B cell (primary cell): ENCODE data around the gene ABLIM1. TPM values are rescaled to one million over a fixed set of nuclear protein-coding genes. Genes with fewer than 3 reads are reported as not detected.

Source experiments
- ATAC-seq: fragments of 200-7000 bp; cut with Tn5 transposase; one replicate; pipeline ENCODE4 v1.10.0; 2021; ENCODE audit warnings: low read depth, mild to moderate bottlenecking, moderate number of reproducible peaks, moderate library complexity
- CTCF ChIA-PET: fragments of 350-600 bp; sonication (Branson Sonifier 250); formaldehyde crosslinking; loops from one replicate; lab custom pipeline; 2021; ENCODE audit warnings: antibody characterized with exemption, inconsistent platforms; lab: Charles Lee
- POLR2A ChIA-PET: fragments of 350-600 bp; sonication (Branson Sonifier 250); formaldehyde crosslinking; loops from one replicate; lab custom pipeline; 2021; ENCODE audit warnings: antibody characterized with exemption; lab: Charles Lee
- DNase-seq: peaks from one replicate; pipeline ENCODE4 v3.0.0; 2013
- H2AFZ ChIP-seq: 2 replicates; pipeline ENCODE4 v1.6.1; 2012; ENCODE audit warnings: mild to moderate bottlenecking, low read depth, low read length; ENCODE audit not compliant: insufficient read depth, poor library complexity, severe bottlenecking
- H3K27ac ChIP-seq, 2 donors: 1 replicate in 1 of 2; 2 replicates in 1 of 2; pipeline ENCODE4 v1.5.1; 2012 to 2013; ENCODE audit warnings: low read length in 2 of 2, mild to moderate bottlenecking in 2 of 2, moderate library complexity in 1 of 2
- H3K27me3 ChIP-seq, 4 experiments: fragments of 200-600 bp in 1 of 4; sonication (generic) in 1 of 4; replicated peaks in 1 of 4; 1 replicate in 2 of 4; 2 replicates in 2 of 4; pipeline versions ENCODE4 v1.6.1 to v1.7.0; 2013 to 2016; ENCODE audit warnings: low read length in 3 of 4, mild to moderate bottlenecking in 2 of 4, mixed read lengths in 1 of 4, moderate library complexity in 1 of 4; ENCODE audit not compliant: insufficient read depth in 4 of 4, control insufficient read depth in 3 of 4; ENCODE audit errors: control extremely low read depth in 1 of 4
- H3K36me3 ChIP-seq, 2 experiments: replicated peaks in 1 of 2; 1 replicate in 1 of 2; 2 replicates in 1 of 2; pipeline versions ENCODE4 v1.6.1 to v1.7.1; 2013; ENCODE audit warnings: low read length in 1 of 2; ENCODE audit not compliant: insufficient read depth in 2 of 2, control insufficient read depth in 1 of 2; ENCODE audit errors: control extremely low read depth in 1 of 2, extremely low read depth in 1 of 2
- H3K4me1 ChIP-seq, 2 donors: fragments of 200-600 bp in 1 of 2; sonication (generic) in 1 of 2; 1 replicate in 1 of 2; 2 replicates in 1 of 2; pipeline versions ENCODE4 v1.5.1 to v1.6.1; 2013 to 2017; ENCODE audit warnings: low read length in 2 of 2; ENCODE audit not compliant: control insufficient read depth in 2 of 2, insufficient read depth in 2 of 2
- H3K4me2 ChIP-seq: replicated peaks from 2 replicates; pipeline ENCODE3; 2012; ENCODE audit warnings: mild to moderate bottlenecking, low read depth, low read length; ENCODE audit not compliant: poor library complexity, severe bottlenecking
- H3K4me3 ChIP-seq, 5 experiments: fragments of 200-600 bp in 1 of 5; sonication (generic) in 1 of 5; 1 replicate in 3 of 5; 2 replicates in 2 of 5; pipeline versions ENCODE4 v1.5.1 to v1.7.0; 2011 to 2016; ENCODE audit warnings: low read length in 4 of 5, mild to moderate bottlenecking in 4 of 5, low read depth in 2 of 5, control low read depth in 1 of 5, moderate library complexity in 1 of 5; ENCODE audit not compliant: insufficient read depth in 1 of 5; ENCODE audit errors: control extremely low read depth in 1 of 5, extremely low read depth in 1 of 5
- H3K79me2 ChIP-seq: fragments of 200-600 bp; sonication (generic); one replicate; pipeline ENCODE4 v1.6.0; 2016; ENCODE audit warnings: low read length; ENCODE audit not compliant: control insufficient read depth, insufficient read depth
- H3K9ac ChIP-seq: fragments of 200-600 bp; sonication (generic); 2 replicates; pipeline ENCODE4 v1.6.1; 2017; ENCODE audit warnings: mild to moderate bottlenecking, low read length, moderate library complexity
- H3K9me3 ChIP-seq, 3 donors: one replicate each; pipeline versions ENCODE4 v1.6.1 to v1.7.1; 2013; ENCODE audit warnings: low read length in 2 of 3; ENCODE audit not compliant: control insufficient read depth in 2 of 3, insufficient read depth in 1 of 3; ENCODE audit errors: control extremely low read depth in 1 of 3
- H4K20me1 ChIP-seq: 2 replicates; pipeline ENCODE4 v1.6.0; 2012; ENCODE audit warnings: mild to moderate bottlenecking, low read length; ENCODE audit not compliant: insufficient read depth, control insufficient read depth, poor library complexity, severe bottlenecking
- H3K27ac Mint-ChIP-seq: one replicate; pipeline ENCODE4 v1.8.0; 2021; ENCODE audit warnings: mixed read lengths
- H3K27me3 Mint-ChIP-seq: one replicate; pipeline ENCODE4 v1.8.0; 2021; ENCODE audit warnings: mixed read lengths
- H3K4me1 Mint-ChIP-seq: one replicate; pipeline ENCODE4 v1.8.0; 2021; ENCODE audit warnings: mixed read lengths
- H3K4me3 Mint-ChIP-seq: one replicate; pipeline ENCODE4 v1.8.0; 2021; ENCODE audit warnings: mixed read lengths
- H3K9me3 Mint-ChIP-seq: one replicate; pipeline ENCODE4 v1.8.0; 2022; ENCODE audit warnings: mixed read lengths; ENCODE audit not compliant: insufficient read depth
- CTCF ChIP-seq: fragments of 200-600 bp; IDR thresholded peaks from one replicate; pipeline ENCODE4 v1.8.0; 2022; ENCODE audit warnings: antibody characterized with exemption, mild to moderate bottlenecking
- EZH2 ChIP-seq: IDR thresholded peaks from 2 replicates; pipeline ENCODE4 v1.6.1; 2012; ENCODE audit warnings: borderline replicate concordance, low read depth, mild to moderate bottlenecking, moderate library complexity, low read length; ENCODE audit not compliant: insufficient read depth, poor library complexity, severe bottlenecking
- WGBS: methylation state at CpG from one replicate; pipeline ENCODE4 v1.1.5; 2013; ENCODE audit warnings: missing lambda C conversion rate; ENCODE audit not compliant: insufficient coverage; 5-methylcytosine and 5-hydroxymethylcytosine counted together
- intact Hi-C: fragments of 100-400 bp; cut with micrococcal nuclease; formaldehyde crosslinking; loops from one replicate; pipeline ENCODE4 v1.10.0; 2022
- polyA plus RNA-seq: library from polyadenylated mRNA; depleted of rRNA; stranded (reverse); fragments of >200 nt; gene quantifications from 2 replicates; pipeline ENCODE4 v1.2.3, GENCODE V29; 2012
- total RNA-seq, 2 donors: library from RNA; stranded (reverse); fragments of 120-200 nt in 1 of 2; gene quantifications; 1 replicate in 1 of 2; 2 replicates in 1 of 2; pipeline versions ENCODE4 v1.2.3 to v1.2.4, GENCODE V29; 2013 to 2022

The ABLIM1 gene
- total and polyA plus RNA-seq, 2 donors (not counting 1 experiment from before 2014, with no cell fraction given) = 55.6 to 148 TPM

- CTCF ChIA-PET = no interaction called here
- Histone ChIP-seq H3K9me3 (no peaks in the 10 kb centered on the region), H3K4me2 (no peak overlapping the region), H3K4me1 (no peaks in the 10 kb centered on the region), H3K36me3 (no peaks in the 10 kb centered on the region), H3K4me3 (no peak overlapping the region), H4K20me1 (no peaks in the 10 kb centered on the region), H2AFZ (no peak overlapping the region), H3K9ac (no peak overlapping the region), H3K79me2 (no peaks in the 10 kb centered on the region), H3K27ac (no peak overlapping the region), H3K27me3 (peaks cover 0 to 4% (median 1%) of the 10 kb centered on the region in 4 experiments)
- Mint-ChIP-seq H3K27ac (no peak overlapping the region), H3K9me3 (no peaks in the 10 kb centered on the region), H3K4me1 (no peaks in the 10 kb centered on the region), H3K4me3 (no peak overlapping the region), H3K27me3 (peaks cover 18% of the 10 kb centered on the region)
- DNase-seq = no peak
- intact Hi-C loops = no loop called here
- TF ChIP-seq EZH2 (no peak), CTCF (no peak)
- WGBS = 94% methylated on average over 6 of the region's 6 CpGs
- ATAC-seq = no peak
- POLR2A ChIA-PET = no interaction called here
Measured at GRCh38 chr10:114386452-114386851, 271.6 kb downstream of the ABLIM1 start.

- no peak overlapping the region for H3K4me3 ChIP-seq
- no peaks in the 10 kb centered on the region for H3K9me3 ChIP-seq
- no peaks in the 10 kb centered on the region for H4K20me1 ChIP-seq
- intact Hi-C loops = no loop called here
- no peak for DNase-seq
- no peak overlapping the region for H2AFZ ChIP-seq
- no peak overlapping the region for H3K4me2 ChIP-seq
- H3K9ac ChIP-seq = no peak overlapping the region
- WGBS = 94% methylated on average over 2 of the region's 3 CpGs
- H3K4me3 Mint-ChIP-seq = no peak overlapping the region
- no peaks in the 10 kb centered on the region for H3K4me1 ChIP-seq
- H3K27me3 ChIP-seq = peaks cover 0 to 4% (median 1%) of the 10 kb centered on the region in 4 experiments
- TF ChIP-seq CTCF (no peak), EZH2 (no peak)
- H3K36me3 ChIP-seq = no peaks in the 10 kb centered on the region
- no peak for ATAC-seq
- no peaks in the 10 kb centered on the region for H3K9me3 Mint-ChIP-seq
- no peak overlapping the region for H3K27ac Mint-ChIP-seq
- no peak overlapping the region for H3K27ac ChIP-seq
- CTCF ChIA-PET = no interaction called here
- no peaks in the 10 kb centered on the region for H3K4me1 Mint-ChIP-seq
- POLR2A ChIA-PET = no interaction called here
- peaks cover 17% of the 10 kb centered on the region for H3K27me3 Mint-ChIP-seq
- no peaks in the 10 kb centered on the region for H3K79me2 ChIP-seq
Measured at GRCh38 chr10:114385557-114385956, 272.5 kb downstream of the ABLIM1 start.
